Stimulated activated naive CD8-positive, alpha-beta T cell treated with anti-CD3 and anti-CD28 coated beads, Interleukin-15, amount 100 ng/mL, for 72 hours (primary cell): ENCODE results near the gene TJP1.
"Not testable (repeated sequence)": the region's sequence is repeated elsewhere in the genome, so short reads cannot be mapped to it uniquely, and the experiment has no call there.

Experiments used
- ATAC-seq: fragments of 150-1000 bp; cut with Tn5 transposase; 2 replicates; pipeline ENCODE4 v1.10.0; 2021; ENCODE audit warnings: mild to moderate bottlenecking, moderate library complexity
- DNase-seq, 2 donors: peaks; one replicate each; pipeline ENCODE4 v3.0.0; 2021 to 2022
- H3K27ac Mint-ChIP-seq, 2 donors: one replicate each; pipeline ENCODE4 v1.8.0; 2022; ENCODE audit warnings: mild to moderate bottlenecking in 2 of 2, mixed read lengths in 2 of 2, moderate library complexity in 2 of 2
- H3K27me3 Mint-ChIP-seq: one replicate; pipeline ENCODE4 v1.8.0; 2022; ENCODE audit warnings: mixed read lengths
- H3K4me1 Mint-ChIP-seq: one replicate; pipeline ENCODE4 v1.8.0; 2022; ENCODE audit warnings: mild to moderate bottlenecking, mixed read lengths
- H3K4me3 Mint-ChIP-seq, 2 donors: one replicate each; pipeline ENCODE4 v1.8.0; 2022; ENCODE audit warnings: mild to moderate bottlenecking in 2 of 2, mixed read lengths in 2 of 2, moderate library complexity in 1 of 2
- H3K9me3 Mint-ChIP-seq, 2 donors: one replicate each; pipeline ENCODE4 v1.8.0; 2022; ENCODE audit warnings: mixed read lengths in 2 of 2

Gene TJP1

GRCh38 chr15:29726553-29726952 is 95.7 kb downstream of the TJP1 start:
- ATAC-seq: no peak
- no peak overlapping the region for H3K27ac Mint-ChIP-seq
- peaks cover 10 to 21% of the 10 kb centered on the region in 2 donors for H3K9me3 Mint-ChIP-seq
- peaks cover 10% of the 10 kb centered on the region for H3K27me3 Mint-ChIP-seq
- H3K4me1 Mint-ChIP-seq: no peaks in the 10 kb centered on the region
- no peak overlapping the region for H3K4me3 Mint-ChIP-seq
- DNase-seq: no peak

GRCh38 chr15:29724026-29724425 is 98.2 kb downstream of the TJP1 start:
- Mint-ChIP-seq H3K9me3 (peaks cover 15 to 31% of the 10 kb centered on the region in 2 donors), H3K4me1 (no peaks in the 10 kb centered on the region), H3K27ac (no peak overlapping the region)

GRCh38 chr15:29713784-29714183 is 108.5 kb downstream of the TJP1 start:
- Mint-ChIP-seq H3K27me3 (peaks cover 24% of the 10 kb centered on the region), H3K9me3 (peaks cover 0 to 4% of the 10 kb centered on the region in 2 donors), H3K4me3 (no peak overlapping the region), H3K4me1 (no peaks in the 10 kb centered on the region), H3K27ac (no peak overlapping the region)
- ATAC-seq (no peak), DNase-seq (no peak)

More at GRCh38 chr15:29724026-29724425, 98.2 kb downstream of the TJP1 start:
- Mint-ChIP-seq H3K4me3 (no peak overlapping the region), H3K27me3 (peaks cover 10% of the 10 kb centered on the region)
- ATAC-seq: no peak
- DNase-seq: no peak

GRCh38 chr15:29712149-29712885 is 110.0 kb downstream of the TJP1 start:
- DNase-seq (no peak), ATAC-seq (no peak)
- Mint-ChIP-seq H3K4me3 (no peak overlapping the region), H3K27me3 (peaks cover 13% of the 10 kb centered on the region), H3K4me1 (no peaks in the 10 kb centered on the region), H3K27ac (no peak overlapping the region), H3K9me3 (no peaks in the 10 kb centered on the region)

- H3K4me1 Mint-ChIP-seq: no peaks in the 10 kb centered on the region
- no peak for DNase-seq
- H3K9me3 Mint-ChIP-seq: no peaks in the 10 kb centered on the region
- H3K27me3 Mint-ChIP-seq: peaks cover 13% of the 10 kb centered on the region
- no peak for ATAC-seq
- no peak overlapping the region for H3K27ac Mint-ChIP-seq
- H3K4me3 Mint-ChIP-seq: no peak overlapping the region
These were observed 110.7 kb downstream of the TJP1 start for GRCh38 chr15:29711531-29711930.

- Mint-ChIP-seq H3K4me3 (no peak overlapping the region), H3K27me3 (peaks cover 13% of the 10 kb centered on the region), H3K9me3 (no peaks in the 10 kb centered on the region), H3K27ac (no peak overlapping the region), H3K4me1 (no peaks in the 10 kb centered on the region)
- DNase-seq: no peak
- no peak for ATAC-seq
These were observed 113.7 kb downstream of the TJP1 start for GRCh38 chr15:29708519-29708918.

GRCh38 chr15:29704950-29705597 is 117.2 kb downstream of the TJP1 start:
- ATAC-seq (no peak), DNase-seq (no peak)
- Mint-ChIP-seq H3K27me3 (no peaks in the 10 kb centered on the region), H3K4me1 (no peaks in the 10 kb centered on the region), H3K9me3 (no peaks in the 10 kb centered on the region), H3K4me3 (no peak overlapping the region), H3K27ac (no peak overlapping the region)

- Mint-ChIP-seq H3K9me3 (no peaks in the 10 kb centered on the region), H3K27ac (no peak overlapping the region), H3K4me3 (no peak overlapping the region), H3K4me1 (no peaks in the 10 kb centered on the region), H3K27me3 (peaks cover 8% of the 10 kb centered on the region)
- DNase-seq (no peak), ATAC-seq (no peak)
These were observed 121.1 kb downstream of the TJP1 start for GRCh38 chr15:29701151-29701550.

GRCh38 chr15:29700296-29700695 is 122.0 kb downstream of the TJP1 start:
- ATAC-seq (no peak), DNase-seq (no peak)
- H3K27me3 Mint-ChIP-seq: peaks cover 8% of the 10 kb centered on the region
- no peaks in the 10 kb centered on the region for H3K4me1 Mint-ChIP-seq
- H3K27ac Mint-ChIP-seq: no peak overlapping the region
- no peak overlapping the region for H3K4me3 Mint-ChIP-seq
- H3K9me3 Mint-ChIP-seq: no peaks in the 10 kb centered on the region

- H3K4me3 Mint-ChIP-seq: no peak overlapping the region
- H3K27me3 Mint-ChIP-seq: peaks cover 9% of the 10 kb centered on the region
- no peak overlapping the region for H3K27ac Mint-ChIP-seq
- no peaks in the 10 kb centered on the region for H3K4me1 Mint-ChIP-seq
- ATAC-seq: no peak
- H3K9me3 Mint-ChIP-seq: no peaks in the 10 kb centered on the region
- DNase-seq: no peak
These were observed 122.5 kb downstream of the TJP1 start for GRCh38 chr15:29699791-29700190.

GRCh38 chr15:29698030-29698701 is 124.1 kb downstream of the TJP1 start:
- H3K27me3 Mint-ChIP-seq: peaks cover 25% of the 10 kb centered on the region
- no peak overlapping the region for H3K4me3 Mint-ChIP-seq
- no peak for ATAC-seq
- DNase-seq: no peak
- no peaks in the 10 kb centered on the region for H3K4me1 Mint-ChIP-seq
- no peaks in the 10 kb centered on the region for H3K9me3 Mint-ChIP-seq
- no peak overlapping the region for H3K27ac Mint-ChIP-seq

GRCh38 chr15:29696950-29697738 is 125.1 kb downstream of the TJP1 start:
- peaks cover 34% of the 10 kb centered on the region for H3K27me3 Mint-ChIP-seq
- peak overlapping the region in 1 of 2 donors; percentile 42 for H3K27ac Mint-ChIP-seq
- no peaks in the 10 kb centered on the region for H3K9me3 Mint-ChIP-seq
- ATAC-seq (no peak), DNase-seq (no peak)
- no peak overlapping the region for H3K4me3 Mint-ChIP-seq
- no peaks in the 10 kb centered on the region for H3K4me1 Mint-ChIP-seq

- not testable (repeated sequence) for H3K4me1 Mint-ChIP-seq, H3K9me3 Mint-ChIP-seq, H3K27ac Mint-ChIP-seq, ATAC-seq, DNase-seq, H3K4me3 Mint-ChIP-seq
- H3K27me3 Mint-ChIP-seq: peaks cover 39% of the 10 kb centered on the region
These were observed 125.8 kb downstream of the TJP1 start for GRCh38 chr15:29696506-29696905.

GRCh38 chr15:29695489-29696167 is 126.6 kb downstream of the TJP1 start:
- H3K27me3 Mint-ChIP-seq: peaks cover 47% of the 10 kb centered on the region
- no peak overlapping the region for H3K4me3 Mint-ChIP-seq
- DNase-seq: no peak
- no peak overlapping the region for H3K27ac Mint-ChIP-seq
- no peaks in the 10 kb centered on the region for H3K4me1 Mint-ChIP-seq
- no peak for ATAC-seq
- H3K9me3 Mint-ChIP-seq: no peaks in the 10 kb centered on the region

GRCh38 chr15:29693225-29693624 is 129.0 kb downstream of the TJP1 start:
- ATAC-seq: no peak
- Mint-ChIP-seq H3K27me3 (peaks cover 45% of the 10 kb centered on the region), H3K9me3 (no peaks in the 10 kb centered on the region), H3K27ac (no peak overlapping the region), H3K4me1 (no peaks in the 10 kb centered on the region), H3K4me3 (no peak overlapping the region)
- no peak for DNase-seq
